Middle frontal gyrus (tissue), 1 donor: ENCODE results near the gene DGCR6L.
"Not testable (repeated sequence)": the region's sequence is repeated elsewhere in the genome, so short reads cannot be mapped to it uniquely, and the experiment has no call there.

Experiments
- DNase-seq: peaks from one replicate; pipeline ENCODE4 v3.0.0-alpha.2; 2015; ENCODE audit warnings: low spot score; ENCODE audit errors: extremely low spot score

Gene DGCR6L

DNA sequence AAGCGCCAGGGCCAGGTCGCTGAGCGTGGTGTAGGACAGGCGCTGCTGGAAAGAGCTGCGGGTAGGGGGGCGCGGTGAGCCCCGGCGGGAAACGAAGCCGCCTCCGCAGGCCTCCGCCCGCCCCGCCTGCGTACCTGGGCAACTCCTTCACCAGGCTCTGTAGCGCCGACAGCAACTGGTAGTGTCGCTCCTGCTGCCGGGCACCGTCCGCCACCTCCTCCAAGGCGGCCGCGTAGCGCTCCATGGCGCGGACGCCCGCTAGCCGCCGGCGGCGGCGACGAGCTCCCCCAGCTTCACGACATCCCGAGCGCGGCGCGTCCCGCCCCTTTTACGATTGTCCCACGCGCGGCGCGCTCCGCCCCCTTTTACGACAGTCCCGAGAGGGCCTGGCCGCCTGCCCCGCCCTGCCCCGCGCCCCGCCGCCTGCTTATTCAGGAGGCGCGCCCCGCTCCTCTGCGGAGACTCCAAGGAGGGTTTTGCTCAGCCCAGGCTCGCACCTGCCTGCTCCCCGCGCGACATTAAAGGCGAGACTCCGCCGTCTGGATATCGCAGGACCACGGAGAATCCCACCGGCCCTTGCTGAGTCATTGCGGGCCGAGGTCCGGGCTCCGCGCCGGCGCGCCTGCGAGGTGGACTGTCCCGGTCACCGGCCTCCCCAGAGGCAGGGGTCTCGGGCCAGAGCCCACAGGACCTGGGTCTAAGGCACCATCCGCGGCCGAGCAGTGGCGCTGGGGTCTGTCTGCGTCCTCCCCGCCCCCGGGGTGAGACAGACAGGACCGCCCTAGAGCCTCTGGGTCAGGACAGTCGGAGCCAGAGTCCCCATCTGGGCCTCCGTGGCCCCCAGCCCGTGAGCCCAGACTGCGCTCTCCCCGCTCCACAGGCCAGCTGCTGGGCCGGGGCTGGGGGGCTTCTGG lies at the start of gene DGCR6L:
DGCR6L (minus strand) TSS at position 316 of the 914 bp plus-strand sequence; CDS start at position 244, 72 bp downstream.
- peak; percentile 85 for DNase-seq

DNA sequence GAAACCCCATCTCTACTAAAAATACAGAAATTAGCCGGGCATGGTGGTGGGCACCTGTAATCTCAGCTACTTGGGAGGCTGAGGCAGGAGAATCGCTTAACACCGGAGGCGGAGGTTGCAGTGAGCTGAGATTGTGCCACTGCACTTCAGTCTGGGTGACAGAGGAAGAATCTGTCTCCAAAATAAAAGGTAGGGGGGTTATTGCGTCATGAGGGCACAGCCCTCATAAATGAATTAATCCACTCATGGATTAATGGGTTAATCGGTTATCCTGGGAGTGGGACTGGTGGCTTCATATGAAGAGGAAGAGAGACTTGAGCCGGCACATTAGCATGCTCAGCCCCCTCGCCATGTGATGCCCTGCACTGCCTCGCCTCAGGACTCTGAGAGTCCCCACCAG lies 49.0 kb upstream of the DGCR6L start:
- not testable (repeated sequence) for DNase-seq

DNA sequence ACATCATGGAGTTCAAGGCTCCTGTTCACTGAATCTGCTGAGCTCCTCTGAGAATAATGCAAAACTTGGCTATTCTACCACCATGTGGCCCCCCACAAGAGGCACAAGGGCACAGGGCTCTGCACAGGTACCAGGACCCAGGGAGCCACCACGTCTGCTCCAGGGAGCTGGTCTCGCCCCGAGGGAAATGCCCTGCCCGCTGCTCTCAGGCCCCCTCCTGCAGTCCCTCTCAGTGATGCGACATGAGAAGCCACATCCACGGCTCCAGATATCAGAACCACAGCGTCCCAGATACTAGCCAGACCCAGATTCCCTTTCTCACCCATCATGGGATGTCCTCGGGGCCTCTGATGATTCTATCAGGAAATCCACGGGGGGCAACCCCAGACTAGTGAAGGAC lies 47.0 kb upstream of the DGCR6L start:
- DNase-seq = not testable (repeated sequence)

DNA sequence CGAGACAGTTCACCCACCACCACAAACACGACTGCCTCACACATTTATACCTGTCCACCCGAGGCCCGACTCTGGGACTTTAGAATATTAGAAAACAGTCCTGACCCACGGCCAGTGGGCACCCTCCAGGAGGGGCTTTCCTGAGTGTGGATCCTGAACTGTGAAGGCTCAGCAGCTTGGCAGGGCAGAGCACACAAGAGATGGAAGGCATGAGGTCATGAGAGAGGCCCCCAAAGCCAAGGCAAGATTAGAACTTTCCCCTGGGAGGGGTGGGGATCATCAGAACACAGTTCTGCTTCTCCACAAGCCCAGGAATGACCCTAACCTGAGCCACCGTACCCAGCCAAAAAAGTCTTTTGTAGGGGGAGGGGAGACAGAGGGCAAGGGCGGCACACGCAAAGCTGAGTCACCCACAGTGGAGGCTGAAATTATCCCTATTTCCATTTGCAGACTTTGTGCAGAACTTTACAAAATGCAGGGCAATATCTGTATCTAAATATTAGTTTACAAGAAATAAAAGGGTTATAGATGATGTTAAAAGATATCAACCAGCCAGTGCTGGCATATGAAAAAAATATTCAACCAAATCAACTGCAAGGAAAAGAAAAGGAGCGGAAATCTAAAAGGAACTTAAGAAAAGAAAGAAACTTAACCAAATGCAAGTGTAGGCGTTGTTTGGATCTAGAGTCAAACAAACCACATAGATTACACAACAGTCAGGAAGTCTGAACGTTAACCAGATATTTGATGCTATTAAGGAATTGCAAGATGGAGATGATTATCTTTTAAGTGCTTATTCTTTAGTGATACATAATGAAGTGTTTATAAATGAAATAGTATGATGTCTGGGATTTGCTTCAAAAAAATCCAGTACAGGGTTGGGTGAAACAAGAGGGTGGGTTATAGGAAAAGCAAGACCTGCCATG lies 44.7 kb upstream of the DGCR6L start:
- DNase-seq = not testable (repeated sequence)

DNA sequence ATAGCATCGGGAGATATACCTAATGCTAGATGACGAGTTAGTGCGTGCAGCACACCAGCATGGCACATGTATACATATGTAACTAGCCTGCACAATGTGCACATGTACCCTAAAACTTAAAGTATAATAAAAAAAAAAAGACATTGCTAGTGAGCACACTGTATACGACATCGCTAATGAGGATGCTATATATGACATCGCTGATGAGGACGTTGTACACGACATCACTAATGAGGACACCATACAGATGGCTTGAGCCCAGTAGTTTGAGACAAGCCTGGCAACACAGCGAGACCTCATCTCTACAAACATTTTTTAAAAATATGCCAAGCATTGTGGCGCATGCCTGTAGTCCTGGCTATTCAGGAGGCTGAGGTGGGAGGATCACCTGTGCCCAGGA lies 42.5 kb upstream of the DGCR6L start:
- DNase-seq = not testable (repeated sequence)

DNA sequence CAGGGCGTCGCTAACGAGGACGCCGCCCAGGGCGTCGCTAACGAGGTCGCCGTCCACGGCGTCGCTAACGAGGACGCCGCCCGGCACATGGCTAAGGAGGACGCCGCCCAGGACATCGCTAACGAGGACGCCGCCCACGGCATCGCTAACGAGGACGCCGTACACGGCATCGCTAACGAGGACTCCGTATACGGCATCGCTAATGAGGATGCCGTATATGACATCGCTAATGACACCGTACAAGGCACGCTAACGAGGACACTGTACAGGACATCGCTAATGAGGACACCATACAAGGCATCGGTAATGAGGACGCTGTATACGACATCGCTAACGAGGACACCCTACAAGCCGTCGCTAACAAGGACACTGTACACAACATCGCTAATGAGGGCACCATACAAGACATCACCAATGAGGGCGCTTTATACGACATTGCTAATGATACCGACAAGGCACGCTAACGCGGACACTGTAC lies 41.9 kb upstream of the DGCR6L start:
- DNase-seq = not testable (repeated sequence)

DNA sequence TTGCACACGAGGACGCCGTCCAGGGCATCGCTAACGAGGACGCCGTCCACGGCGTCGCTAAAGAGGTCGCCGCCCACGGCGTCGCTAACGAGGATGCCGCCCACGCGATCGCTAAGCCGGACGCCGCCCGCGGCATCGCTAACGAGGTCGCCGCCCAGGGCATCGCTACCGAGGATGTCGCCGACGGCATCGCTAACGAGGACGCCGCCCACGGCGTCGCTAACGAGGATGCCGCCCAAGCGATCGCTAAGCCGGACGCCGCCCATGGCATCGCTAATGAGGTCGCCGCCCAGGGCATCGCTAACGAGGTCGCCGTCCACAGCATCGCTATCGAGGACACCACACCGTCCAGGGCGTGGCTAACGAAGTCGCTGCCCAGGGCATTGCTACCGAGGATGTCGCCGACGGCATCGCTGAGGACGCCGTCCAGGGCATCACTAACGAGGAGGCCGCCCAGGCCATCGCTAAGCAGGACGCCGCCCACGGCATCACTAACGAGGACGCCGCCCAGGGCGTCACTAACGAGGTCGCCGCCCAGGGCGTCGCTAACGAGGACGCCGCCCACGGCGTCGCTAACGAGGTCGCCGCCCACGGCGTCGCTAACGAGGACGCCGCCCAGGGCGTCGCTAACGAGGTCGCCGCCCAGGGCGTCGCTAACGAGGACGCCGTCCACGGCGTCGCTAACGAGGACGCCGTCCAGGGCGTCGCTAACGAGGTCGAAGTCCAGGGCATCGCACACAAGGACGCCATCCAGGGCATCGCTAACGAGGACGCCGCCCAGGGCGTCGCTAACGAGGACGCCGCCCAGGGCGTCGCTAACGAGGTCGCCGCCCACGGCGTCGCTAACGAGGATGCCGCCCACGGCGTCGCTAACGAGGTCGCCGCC lies 41.2 kb upstream of the DGCR6L start:
- not testable (repeated sequence) for DNase-seq

DNA sequence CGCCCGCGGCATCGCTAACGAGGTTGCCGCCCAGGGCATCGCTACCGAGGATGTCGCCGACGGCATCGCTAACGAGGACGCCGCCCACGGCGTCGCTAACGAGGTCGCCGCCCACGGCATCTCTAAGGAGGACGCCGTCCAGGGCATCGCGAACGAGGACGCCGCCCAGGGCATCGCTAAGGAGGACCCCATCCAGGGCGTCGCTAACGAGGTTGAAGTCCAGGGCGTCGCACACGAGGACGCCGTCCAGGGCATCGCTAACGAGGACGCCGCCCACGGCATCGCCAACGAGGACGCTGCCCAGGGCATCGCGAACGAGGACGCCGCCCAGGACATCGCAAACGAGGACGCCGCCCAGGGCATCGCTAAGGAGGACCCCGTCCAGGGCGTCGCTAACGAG lies 40.4 kb upstream of the DGCR6L start:
- DNase-seq = not testable (repeated sequence)

GRCh38 chr22:20358503-20359239 lies 38.8 kb upstream of the DGCR6L start:
- not testable (repeated sequence) for DNase-seq

DNA sequence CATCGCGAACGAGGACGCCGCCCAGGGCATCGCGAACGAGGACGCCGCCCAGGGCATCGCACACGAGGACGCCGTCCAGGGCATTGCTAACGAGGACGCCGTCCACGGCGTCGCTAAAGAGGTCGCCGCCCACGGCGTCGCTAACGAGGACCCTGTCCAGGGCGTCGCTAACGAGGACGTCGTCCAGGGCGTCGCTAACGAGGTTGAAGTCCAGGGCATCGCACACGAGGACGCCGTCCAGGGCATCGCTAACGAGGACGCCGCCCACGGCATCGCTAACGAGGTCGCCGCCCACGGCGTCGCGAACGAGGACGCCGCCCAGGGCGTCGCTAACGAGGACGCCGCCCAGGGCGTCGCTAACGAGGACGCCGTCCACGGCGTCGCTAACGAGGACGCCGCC lies 38.1 kb upstream of the DGCR6L start:
- not testable (repeated sequence) for DNase-seq

- DNase-seq = not testable (repeated sequence)
These were observed 37.0 kb upstream of the DGCR6L start for GRCh38 chr22:20356906-20357305.

GRCh38 chr22:20355939-20356636 lies 36.2 kb upstream of the DGCR6L start:
- not testable (repeated sequence) for DNase-seq

GRCh38 chr22:20354238-20354975 lies 34.5 kb upstream of the DGCR6L start:
- DNase-seq = no peak

GRCh38 chr22:20352536-20352935 lies 32.7 kb upstream of the DGCR6L start:
- not testable (repeated sequence) for DNase-seq

GRCh38 chr22:20346553-20346952 lies 26.7 kb upstream of the DGCR6L start:
- DNase-seq = not testable (repeated sequence)

GRCh38 chr22:20338291-20338690 lies 18.4 kb upstream of the DGCR6L start:
- DNase-seq = not testable (repeated sequence)

DNA sequence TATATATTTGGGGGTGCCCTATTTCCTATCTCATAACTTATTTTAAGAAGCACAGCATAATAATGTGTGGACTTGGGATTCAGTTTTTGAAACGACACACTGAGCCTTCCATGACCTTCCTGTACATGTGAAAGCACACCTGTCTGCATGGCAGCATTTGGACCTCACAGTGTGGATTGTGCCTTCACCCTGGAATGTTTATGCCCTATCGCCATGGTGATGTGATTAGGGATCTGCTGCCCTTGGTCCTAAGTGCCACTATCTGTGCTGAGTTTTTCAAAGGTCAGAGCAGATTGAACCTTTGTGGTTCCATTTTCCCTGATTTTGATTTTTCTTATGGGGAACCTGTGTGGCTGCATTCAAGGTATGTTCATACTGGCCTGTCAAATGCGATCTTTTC lies 17.9 kb upstream of the DGCR6L start:
- DNase-seq = not testable (repeated sequence)

- not testable (repeated sequence) for DNase-seq
These were observed 16.7 kb upstream of the DGCR6L start for GRCh38 chr22:20336561-20336960.

- not testable (repeated sequence) for DNase-seq
These were observed 8.7 kb upstream of the DGCR6L start for GRCh38 chr22:20328569-20328930.
